Stimulated activated naive CD8-positive, alpha-beta T cell treated with anti-CD3 and anti-CD28 coated beads, Interleukin-15, amount 100 ng/mL, for 72 hours (primary cell): ENCODE data around the gene ZYX.
A peak's percentile ranks its signal among the peaks of the same experiment; 100 is the strongest.

Source experiments
- ATAC-seq: fragments of 150-1000 bp; cut with Tn5 transposase; 2 replicates; pipeline ENCODE4 v1.10.0; 2021; ENCODE audit warnings: mild to moderate bottlenecking, moderate library complexity
- DNase-seq, 2 donors: peaks; one replicate each; pipeline ENCODE4 v3.0.0; 2021 to 2022
- H3K27ac Mint-ChIP-seq, 2 donors: one replicate each; pipeline ENCODE4 v1.8.0; 2022; ENCODE audit warnings: mild to moderate bottlenecking in 2 of 2, mixed read lengths in 2 of 2, moderate library complexity in 2 of 2
- H3K27me3 Mint-ChIP-seq: one replicate; pipeline ENCODE4 v1.8.0; 2022; ENCODE audit warnings: mixed read lengths
- H3K4me1 Mint-ChIP-seq: one replicate; pipeline ENCODE4 v1.8.0; 2022; ENCODE audit warnings: mild to moderate bottlenecking, mixed read lengths
- H3K4me3 Mint-ChIP-seq, 2 donors: one replicate each; pipeline ENCODE4 v1.8.0; 2022; ENCODE audit warnings: mild to moderate bottlenecking in 2 of 2, mixed read lengths in 2 of 2, moderate library complexity in 1 of 2
- H3K9me3 Mint-ChIP-seq, 2 donors: one replicate each; pipeline ENCODE4 v1.8.0; 2022; ENCODE audit warnings: mixed read lengths in 2 of 2

ZYX gene

GRCh38 chr7:143375298-143376034 is 5.7 kb upstream of the ZYX start:
- H3K4me1 Mint-ChIP-seq = peaks cover 78% of the 10 kb centered on the region
- DNase-seq = peak; percentile 52 to 63
- H3K27ac Mint-ChIP-seq = peak overlapping the region; percentile 76 to 95
- ATAC-seq = peak; percentile 74
- no peaks in the 10 kb centered on the region for H3K27me3 Mint-ChIP-seq
- peaks cover 0 to 4% of the 10 kb centered on the region in 2 donors for H3K9me3 Mint-ChIP-seq
- peak overlapping the region; percentile 54 to 61 for H3K4me3 Mint-ChIP-seq

- no peak for ATAC-seq
- no peak for DNase-seq
- H3K4me3 Mint-ChIP-seq = peak overlapping the region; percentile 36 to 61
- H3K27ac Mint-ChIP-seq = peak overlapping the region; percentile 76 to 95
- no peaks in the 10 kb centered on the region for H3K27me3 Mint-ChIP-seq
- peaks cover 0 to 4% of the 10 kb centered on the region in 2 donors for H3K9me3 Mint-ChIP-seq
- peaks cover 78% of the 10 kb centered on the region for H3K4me1 Mint-ChIP-seq
Observed at GRCh38 chr7:143376396-143376795, 4.7 kb upstream of the ZYX start.

- H3K4me1 Mint-ChIP-seq = peaks cover 49% of the 10 kb centered on the region
- H3K9me3 Mint-ChIP-seq = no peaks in the 10 kb centered on the region
- peak overlapping the region; percentile 80 to 92 for H3K4me3 Mint-ChIP-seq
- peak overlapping the region; percentile 97 for H3K27ac Mint-ChIP-seq
- DNase-seq (no peak), ATAC-seq (peak; percentile 1)
- H3K27me3 Mint-ChIP-seq = no peaks in the 10 kb centered on the region
Observed at GRCh38 chr7:143379611-143380259, 1.4 kb upstream of the ZYX start.

- Mint-ChIP-seq H3K27ac (peak overlapping the region; percentile 97), H3K4me1 (peaks cover 44% of the 10 kb centered on the region), H3K27me3 (no peaks in the 10 kb centered on the region), H3K4me3 (peak overlapping the region; percentile 80 to 92), H3K9me3 (no peaks in the 10 kb centered on the region)
- DNase-seq (peak; percentile 88 to 89), ATAC-seq (peak; percentile 63)
Observed at GRCh38 chr7:143380260-143380645, 892 bp upstream of the ZYX start.

GRCh38 chr7:143381427-143382125 is 431 bp downstream of the ZYX start:
- Mint-ChIP-seq H3K27ac (no peak overlapping the region), H3K4me3 (peak overlapping the region; percentile 64 to 79), H3K9me3 (no peaks in the 10 kb centered on the region), H3K27me3 (no peaks in the 10 kb centered on the region), H3K4me1 (peaks cover 31% of the 10 kb centered on the region)
- ATAC-seq = peak; percentile 19
- no peak for DNase-seq

GRCh38 chr7:143382126-143382790 is 1.1 kb downstream of the ZYX start:
- Mint-ChIP-seq H3K27ac (peak overlapping the region in 1 of 2 donors; percentile 13), H3K9me3 (no peaks in the 10 kb centered on the region), H3K27me3 (no peaks in the 10 kb centered on the region), H3K4me3 (peak overlapping the region; percentile 64 to 79), H3K4me1 (peaks cover 24% of the 10 kb centered on the region)
- DNase-seq (no peak), ATAC-seq (no peak)

- H3K9me3 Mint-ChIP-seq = no peaks in the 10 kb centered on the region
- H3K4me3 Mint-ChIP-seq = peak overlapping the region; percentile 64 to 79
- peaks cover 20% of the 10 kb centered on the region for H3K4me1 Mint-ChIP-seq
- H3K27me3 Mint-ChIP-seq = no peaks in the 10 kb centered on the region
- DNase-seq = no peak
- no peak for ATAC-seq
- H3K27ac Mint-ChIP-seq = peak overlapping the region in 1 of 2 donors; percentile 43
Observed at GRCh38 chr7:143382791-143383641, 1.9 kb downstream of the ZYX start.

- DNase-seq = no peak
- Mint-ChIP-seq H3K9me3 (no peaks in the 10 kb centered on the region), H3K27me3 (no peaks in the 10 kb centered on the region), H3K4me1 (peaks cover 14% of the 10 kb centered on the region), H3K27ac (no peak overlapping the region), H3K4me3 (peak overlapping the region in 1 of 2 donors; percentile 79)
- ATAC-seq = no peak
Observed at GRCh38 chr7:143383642-143383957, 2.5 kb downstream of the ZYX start.

- H3K9me3 Mint-ChIP-seq = no peaks in the 10 kb centered on the region
- H3K27me3 Mint-ChIP-seq = no peaks in the 10 kb centered on the region
- H3K27ac Mint-ChIP-seq = no peak overlapping the region
- peaks cover 13% of the 10 kb centered on the region for H3K4me1 Mint-ChIP-seq
- ATAC-seq (no peak), DNase-seq (no peak)
- H3K4me3 Mint-ChIP-seq = no peak overlapping the region
Observed at GRCh38 chr7:143384148-143384547, 3.0 kb downstream of the ZYX start.

GRCh38 chr7:143384661-143385631 is 3.8 kb downstream of the ZYX start:
- ATAC-seq (no peak), DNase-seq (no peak)
- no peaks in the 10 kb centered on the region for H3K27me3 Mint-ChIP-seq

GRCh38 chr7:143385891-143386781 is 5.0 kb downstream of the ZYX start:
- no peaks in the 10 kb centered on the region for H3K27me3 Mint-ChIP-seq
- no peaks in the 10 kb centered on the region for H3K9me3 Mint-ChIP-seq
- H3K4me3 Mint-ChIP-seq = no peak overlapping the region
- peaks cover 17% of the 10 kb centered on the region for H3K4me1 Mint-ChIP-seq
- peak; percentile 36 for ATAC-seq
- no peak overlapping the region for H3K27ac Mint-ChIP-seq
- no peak for DNase-seq

More at GRCh38 chr7:143384661-143385631, 3.8 kb downstream of the ZYX start:
- Mint-ChIP-seq H3K4me3 (no peak overlapping the region), H3K9me3 (no peaks in the 10 kb centered on the region), H3K4me1 (peaks cover 13% of the 10 kb centered on the region), H3K27ac (no peak overlapping the region)

GRCh38 chr7:143387156-143387975 is 6.2 kb downstream of the ZYX start:
- peak; percentile 10 for ATAC-seq
- H3K4me3 Mint-ChIP-seq = no peak overlapping the region
- peak overlapping the region in 1 of 2 donors; percentile 13 for H3K27ac Mint-ChIP-seq
- no peaks in the 10 kb centered on the region for H3K9me3 Mint-ChIP-seq
- no peaks in the 10 kb centered on the region for H3K27me3 Mint-ChIP-seq
- peaks cover 17% of the 10 kb centered on the region for H3K4me1 Mint-ChIP-seq
- no peak for DNase-seq
